ENCODE measurements around the gene CSNK2B.

Gene CSNK2B

GRCh38 chr6:31665501-31666336 lies at the start of gene CSNK2B:
CSNK2B (plus strand) TSS chr6:31666080; CDS start chr6:31666832, 752 bp downstream.
- DNase-seq (ENCODE audit: low read depth, low spot score) = peak; percentile 97

- DNase-seq (ENCODE audit: low read depth, low spot score) = no peak
These were observed 48.9 kb upstream of the CSNK2B start for GRCh38 chr6:31617010-31617409.

- peak; percentile 93 for DNase-seq (ENCODE audit: low read depth, low spot score)
These were observed 45.9 kb upstream of the CSNK2B start for GRCh38 chr6:31619805-31620585.

GRCh38 chr6:31620586-31621319 lies 45.1 kb upstream of the CSNK2B start, which contains the start of gene PRRC2A:
PRRC2A (plus strand) TSS chr6:31620715; CDS start chr6:31622790, 2,075 bp downstream.
- DNase-seq (ENCODE audit: low read depth, low spot score) = peak; percentile 57

GRCh38 chr6:31621320-31621939 lies 44.5 kb upstream of the CSNK2B start:
- DNase-seq (ENCODE audit: low read depth, low spot score) = no peak

GRCh38 chr6:31621991-31622390 lies 43.9 kb upstream of the CSNK2B start:
- DNase-seq (ENCODE audit: low read depth, low spot score) = no peak

- no peak for DNase-seq (ENCODE audit: low read depth, low spot score)
These were observed 43.2 kb upstream of the CSNK2B start for GRCh38 chr6:31622684-31623091.

GRCh38 chr6:31624070-31624469 lies 41.8 kb upstream of the CSNK2B start:
- no peak for DNase-seq (ENCODE audit: low read depth, low spot score)

GRCh38 chr6:31626952-31627351 lies 38.9 kb upstream of the CSNK2B start:
- DNase-seq (ENCODE audit: low read depth, low spot score) = no peak

- no peak for DNase-seq (ENCODE audit: low read depth, low spot score)
These were observed 38.1 kb upstream of the CSNK2B start for GRCh38 chr6:31627690-31628287.

- no peak for DNase-seq (ENCODE audit: low read depth, low spot score)
These were observed 36.9 kb upstream of the CSNK2B start for GRCh38 chr6:31629014-31629413.

- DNase-seq (ENCODE audit: low read depth, low spot score) = no peak
These were observed 35.5 kb upstream of the CSNK2B start for GRCh38 chr6:31630177-31630934.

GRCh38 chr6:31631209-31631608 lies 34.7 kb upstream of the CSNK2B start:
- DNase-seq (ENCODE audit: low read depth, low spot score) = no peak

- DNase-seq (ENCODE audit: low read depth, low spot score) = no peak
These were observed 34.1 kb upstream of the CSNK2B start for GRCh38 chr6:31631681-31632278.

- DNase-seq (ENCODE audit: low read depth, low spot score) = no peak
These were observed 33.5 kb upstream of the CSNK2B start for GRCh38 chr6:31632279-31632946.

- DNase-seq (ENCODE audit: low read depth, low spot score) = no peak
These were observed 32.4 kb upstream of the CSNK2B start for GRCh38 chr6:31633447-31633846.

GRCh38 chr6:31634131-31634530 lies 31.7 kb upstream of the CSNK2B start:
- DNase-seq (ENCODE audit: low read depth, low spot score) = no peak

- no peak for DNase-seq (ENCODE audit: low read depth, low spot score)
These were observed 30.8 kb upstream of the CSNK2B start for GRCh38 chr6:31634969-31635575.

Measured in activated naive CD8-positive, alpha-beta T cell treated with anti-CD3 and anti-CD28 coated beads, Interleukin-2, amount 50 U/mL, for 16 hours (primary cell).